Prostate gland (tissue), 2 donors: ENCODE data around the gene SPARC. TPM values are rescaled to one million over a fixed set of nuclear protein-coding genes. Genes with fewer than 3 reads are reported as not detected.

Experiments used
- DNase-seq: peaks from one replicate; pipeline ENCODE4 v3.0.0-alpha.2; 2019; ENCODE audit warnings: low spot score
- H3K27ac ChIP-seq, 2 donors: fragments of 200-600 bp; sonication (generic); 2 replicates each; pipeline ENCODE4 v1.5.1; 2017 to 2019
- H3K27me3 ChIP-seq: fragments of 200-600 bp; sonication (generic); replicated peaks from 2 replicates; pipeline ENCODE4 v1.5.1; 2019; ENCODE audit not compliant: insufficient read depth
- H3K36me3 ChIP-seq, 2 donors: fragments of 200-600 bp; sonication (generic); 1 replicate in 1 of 2; 2 replicates in 1 of 2; pipeline versions ENCODE4 v1.5.1 to v1.8.1; 2017 to 2019
- H3K4me1 ChIP-seq: fragments of 200-600 bp; sonication (generic); replicated peaks from 2 replicates; pipeline ENCODE4 v1.5.1; 2019
- H3K4me3 ChIP-seq, 2 donors: fragments of 200-600 bp; sonication (generic); 2 replicates each; pipeline ENCODE4 v1.5.1; 2017 to 2019
- H3K9me3 ChIP-seq: fragments of 200-600 bp; sonication (generic); 2 replicates; pipeline ENCODE4 v1.5.1; 2017
- CTCF ChIP-seq, 4 experiments: fragments of 200-600 bp in 2 of 4; fragments of 450-650 bp in 2 of 4; sonication (generic) in 2 of 4; IDR thresholded peaks; 1 replicate in 3 of 4; 2 replicates in 1 of 4; pipeline ENCODE4 v1.5.1; 2016 to 2019; ENCODE audit warnings: antibody characterized with exemption in 4 of 4, mild to moderate bottlenecking in 2 of 4, moderate library complexity in 2 of 4
- POLR2A ChIP-seq: fragments of 450-650 bp; IDR thresholded peaks from one replicate; pipeline ENCODE4 v1.6.1; 2016; ENCODE audit warnings: antibody characterized with exemption, mild to moderate bottlenecking
- POLR2AphosphoS5 ChIP-seq: sonication (generic); formaldehyde crosslinking; IDR thresholded peaks from one replicate; pipeline ENCODE4 v1.6.1; 2017; ENCODE audit warnings: antibody characterized with exemption
- WGBS: methylation state at CpG from one replicate; pipeline ENCODE4 v1.1.5; 2018; 5-methylcytosine and 5-hydroxymethylcytosine counted together
- intact Hi-C: fragments of 100-400 bp; cut with DNase I; formaldehyde crosslinking; loops from one replicate; pipeline ENCODE4 v1.14.2; 2022
- small RNA-seq, 2 donors: library from RNA; depleted of rRNA; stranded (forward); fragments of <200 nt; gene quantifications; one replicate each; pipeline ENCODE3, GENCODE V24; 2016
- total RNA-seq, 2 donors: library from RNA; depleted of rRNA; stranded (reverse); fragments of >200 nt; gene quantifications; one replicate each; pipeline ENCODE4 v1.1.0, GENCODE V29; 2016

Gene SPARC
- total RNA-seq, 2 donors from 2014 or later = 101 to 2,249 TPM

- TF ChIP-seq CTCF (IDR thresholded peaks at IDR 0.05) (no peak), POLR2AphosphoS5 (no peak), POLR2A (no peak)
- no peak overlapping the region for H3K27ac ChIP-seq
- no peak overlapping the region for H3K4me3 ChIP-seq
- no peaks in the 10 kb centered on the region for H3K27me3 ChIP-seq
- no peaks in the 10 kb centered on the region for H3K36me3 ChIP-seq
- H3K4me1 ChIP-seq = no peaks in the 10 kb centered on the region
- 93% methylated on average over 8 of the region's 8 CpGs for WGBS
- intact Hi-C loops = no loop called here
- no peaks in the 10 kb centered on the region for H3K9me3 ChIP-seq
- no peak for DNase-seq
These were observed 75.5 kb downstream of the SPARC start for GRCh38 chr5:151611127-151611775.

Small RNA genes within 50 kb of the gene (small RNA-seq; reads per million reads assigned to genes)
- gene RN7SKP232 = 0 reads per million in 2 donors

Other genes starting within 250 kb of the SPARC start
- 10 to 100 TPM in 1 of 2 donors, 1 to 10 TPM in 1; 7.7 to 37.7 TPM for gene SLC36A1, start 239.3 kb downstream of the SPARC start, total RNA-seq
- 10 to 100 TPM in 1 of 2 donors, 1 to 10 TPM in 1; 5.6 to 22.5 TPM for gene FAT2, start 95.6 kb downstream of the SPARC start, total RNA-seq
- gene ATOX1, start 71.7 kb upstream of the SPARC start, total RNA-seq = 100 to 1,000 TPM in 1 of 2 donors, 10 to 100 TPM in 1; 97.8 to 163 TPM
- 100 to 1,000 TPM in 1 of 2 donors, 10 to 100 TPM in 1; 98.4 to 119 TPM for gene G3BP1, start 85.0 kb upstream of the SPARC start, total RNA-seq
- not detected for gene GLRA1, start 237.9 kb upstream of the SPARC start, total RNA-seq